Cardiac muscle cell (in vitro differentiated cells and primary cell): Measurements from ENCODE around the gene LRSAM1. TPM values are rescaled to one million over a fixed set of nuclear protein-coding genes. Genes with fewer than 3 reads are reported as not detected.
"Not testable (repeated sequence)": the region's sequence is repeated elsewhere in the genome, so short reads cannot be mapped to it uniquely, and the experiment has no call there.

Source experiments
- DNase-seq, 2 donors: peaks; one replicate each; pipeline versions ENCODE4 v3.0.0 to v3.0.0-alpha.2; 2010 to 2017; ENCODE audit warnings: low read depth in 1 of 2, low spot score in 1 of 2
- H3K27ac ChIP-seq: fragments of 200-600 bp; sonication (generic); 2 replicates; pipeline ENCODE4 v1.5.1; 2016
- H3K27me3 ChIP-seq: fragments of 200-600 bp; sonication (generic); 2 replicates; pipeline ENCODE4 v1.6.0; 2016; ENCODE audit warnings: control low read depth
- H3K36me3 ChIP-seq: fragments of 200-600 bp; sonication (generic); 2 replicates; pipeline ENCODE4 v1.5.1; 2016; ENCODE audit warnings: control low read depth
- H3K4me1 ChIP-seq: fragments of 200-600 bp; sonication (generic); 2 replicates; pipeline ENCODE4 v1.8.1; 2017; ENCODE audit warnings: low read depth, mild to moderate bottlenecking, mixed run types
- H3K4me3 ChIP-seq: fragments of 200-600 bp; sonication (generic); 2 replicates; pipeline ENCODE4 v1.5.1; 2016; ENCODE audit warnings: mild to moderate bottlenecking
- H3K9me3 ChIP-seq: fragments of 200-600 bp; sonication (generic); 2 replicates; pipeline ENCODE4 v1.5.1; 2017; ENCODE audit warnings: low read depth, mild to moderate bottlenecking, control low read depth
- CTCF ChIP-seq: IDR thresholded peaks from 2 replicates; pipeline ENCODE4 v1.5.1; 2012; ENCODE audit warnings: low read depth, mild to moderate bottlenecking, low read length
- polyA plus RNA-seq: library from polyadenylated mRNA; unstranded; fragments of >200 nt; fragmentation: Nextera tagmentation; extraction: Ambion mirVana; gene quantifications from 2 replicates; pipeline ENCODE4 v1.2.1, GENCODE V29; 2016
- total RNA-seq: library from RNA; depleted of rRNA; stranded (reverse); fragments of >200 nt; gene quantifications from 2 replicates; pipeline ENCODE4 v1.2.3, GENCODE V29; 2016

LRSAM1 gene
- total and polyA plus RNA-seq, 2 experiments from 2014 or later = 39.4 to 39.7 TPM

GRCh38 chr9:127463911-127464310 lies 12.6 kb downstream of the LRSAM1 start:
- peak; percentile 37 to 61 for DNase-seq
- peaks cover 9% of the 10 kb centered on the region for H3K4me1 ChIP-seq
- H3K27ac ChIP-seq = peak overlapping the region; percentile 82
- H3K27me3 ChIP-seq = no peaks in the 10 kb centered on the region
- no peaks in the 10 kb centered on the region for H3K9me3 ChIP-seq
- peaks cover 28% of the 10 kb centered on the region for H3K36me3 ChIP-seq
- H3K4me3 ChIP-seq = no peak overlapping the region
- no peak for TF ChIP-seq CTCF

- DNase-seq, H3K27ac ChIP-seq, H3K9me3 ChIP-seq, H3K4me3 ChIP-seq, H3K4me1 ChIP-seq, H3K36me3 ChIP-seq, H3K27me3 ChIP-seq: not testable (repeated sequence)
Measured at GRCh38 chr9:127466407-127466917, 15.2 kb downstream of the LRSAM1 start.

GRCh38 chr9:127467621-127468020 lies 16.3 kb downstream of the LRSAM1 start:
- Histone ChIP-seq H3K27me3 (no peaks in the 10 kb centered on the region), H3K9me3 (no peaks in the 10 kb centered on the region), H3K27ac (no peak overlapping the region), H3K4me1 (peaks cover 9% of the 10 kb centered on the region), H3K36me3 (peaks cover 4% of the 10 kb centered on the region), H3K4me3 (no peak overlapping the region)
- TF ChIP-seq CTCF = no peak
- DNase-seq = no peak

- DNase-seq = no peak
- no peak overlapping the region for H3K4me3 ChIP-seq
- H3K9me3 ChIP-seq = no peaks in the 10 kb centered on the region
- no peaks in the 10 kb centered on the region for H3K4me1 ChIP-seq
- H3K27me3 ChIP-seq = no peaks in the 10 kb centered on the region
- no peak for TF ChIP-seq CTCF
- no peaks in the 10 kb centered on the region for H3K36me3 ChIP-seq
- peak overlapping the region; percentile 51 for H3K27ac ChIP-seq
Measured at GRCh38 chr9:127470662-127471061, 19.4 kb downstream of the LRSAM1 start.

GRCh38 chr9:127473501-127473900 lies 22.2 kb downstream of the LRSAM1 start:
- H3K27me3 ChIP-seq = no peaks in the 10 kb centered on the region
- no peak overlapping the region for H3K4me3 ChIP-seq
- TF ChIP-seq CTCF = no peak
- no peak overlapping the region for H3K27ac ChIP-seq
- H3K4me1 ChIP-seq = no peaks in the 10 kb centered on the region
- no peaks in the 10 kb centered on the region for H3K9me3 ChIP-seq
- H3K36me3 ChIP-seq = peaks cover 5% of the 10 kb centered on the region
- no peak for DNase-seq

GRCh38 chr9:127473932-127474331 lies 22.6 kb downstream of the LRSAM1 start:
- Histone ChIP-seq H3K4me1 (no peaks in the 10 kb centered on the region), H3K27me3 (no peaks in the 10 kb centered on the region), H3K9me3 (no peaks in the 10 kb centered on the region), H3K4me3 (no peak overlapping the region), H3K36me3 (peaks cover 8% of the 10 kb centered on the region), H3K27ac (no peak overlapping the region)
- DNase-seq = no peak
- no peak for TF ChIP-seq CTCF
